ENCODE measurements around the gene GZMH.
"Not testable (repeated sequence)": the region's sequence is repeated elsewhere in the genome, so short reads cannot be mapped to it uniquely, and the experiment has no call there.

Gene GZMH, protein sequence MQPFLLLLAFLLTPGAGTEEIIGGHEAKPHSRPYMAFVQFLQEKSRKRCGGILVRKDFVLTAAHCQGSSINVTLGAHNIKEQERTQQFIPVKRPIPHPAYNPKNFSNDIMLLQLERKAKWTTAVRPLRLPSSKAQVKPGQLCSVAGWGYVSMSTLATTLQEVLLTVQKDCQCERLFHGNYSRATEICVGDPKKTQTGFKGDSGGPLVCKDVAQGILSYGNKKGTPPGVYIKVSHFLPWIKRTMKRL

DNA sequence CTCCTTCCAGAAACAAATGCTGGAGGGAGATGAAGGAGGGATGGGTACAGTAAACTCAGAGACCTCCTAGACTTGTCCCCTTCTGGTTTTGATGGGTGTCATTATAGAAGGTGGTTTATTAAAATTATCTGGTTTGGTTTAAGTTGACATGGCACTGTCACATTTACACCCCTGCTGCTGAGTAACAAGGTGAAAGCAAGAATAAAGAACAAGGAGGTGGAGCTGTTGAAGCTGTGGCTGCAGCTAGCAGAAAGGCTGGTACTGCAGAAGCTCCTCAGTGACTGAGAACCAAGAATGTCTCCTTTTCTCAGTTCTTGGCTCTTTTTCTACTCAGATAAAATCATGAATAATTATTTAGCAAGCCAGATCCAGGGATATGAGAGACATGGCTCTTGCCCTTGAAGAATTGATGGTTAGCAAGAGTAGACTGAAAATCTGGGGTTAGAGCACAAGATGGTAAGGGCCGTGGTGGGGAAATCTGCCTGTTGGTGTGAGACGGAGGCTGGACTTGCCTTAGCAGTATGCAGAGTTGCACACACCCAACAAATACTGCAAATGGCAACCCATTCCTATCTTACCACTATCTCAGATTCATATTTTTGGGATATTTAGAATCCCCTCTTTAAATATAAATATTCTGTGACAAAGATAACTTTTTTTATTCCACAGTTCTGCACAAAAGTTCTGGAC lies at the start of gene GZMH:
Gene GZMH (minus strand): TSS at position 31 of the 690 bp plus-strand sequence. CDS start 72 bp downstream, outside the sequence.
- DNase-seq, result no peak

DNA sequence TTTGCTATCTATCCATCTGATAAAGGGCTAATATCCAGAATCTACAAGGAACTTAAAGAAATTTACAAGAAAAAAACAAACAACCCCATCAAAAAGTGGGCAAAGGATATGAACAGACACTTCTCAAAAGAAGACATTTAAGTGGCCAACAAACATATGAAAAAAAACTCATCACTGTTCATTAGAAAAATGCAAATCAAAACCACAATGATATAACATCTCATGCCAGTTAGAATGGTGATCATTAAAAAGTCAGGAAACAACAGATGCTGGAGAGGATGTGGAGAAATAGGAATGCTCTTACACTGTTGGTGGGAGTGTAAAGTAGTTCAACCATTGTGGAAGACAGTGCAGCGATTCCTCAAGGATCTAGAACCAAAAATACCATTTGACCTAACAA lies 38.9 kb upstream of the GZMH start:
- not testable (repeated sequence) for DNase-seq

DNA sequence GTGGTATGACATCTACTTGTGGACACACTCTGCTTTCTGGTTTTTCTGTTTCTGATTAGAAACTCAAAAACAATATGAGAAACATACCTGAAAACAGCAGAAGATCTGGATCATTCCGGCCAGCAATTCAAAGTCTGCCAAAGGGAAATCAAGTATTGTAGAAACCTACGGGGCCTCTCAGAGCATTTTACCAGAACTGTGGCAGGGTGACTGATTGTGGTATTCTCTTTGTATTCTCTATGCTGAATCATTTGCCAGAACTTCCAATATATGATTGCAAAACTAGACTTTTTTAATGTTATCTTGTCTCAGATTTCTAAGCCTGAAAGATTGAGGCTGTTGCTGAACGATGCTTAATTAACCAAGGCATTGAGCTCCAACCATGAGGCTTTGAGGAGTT lies 30.4 kb upstream of the GZMH start:
- DNase-seq, result no peak

DNA sequence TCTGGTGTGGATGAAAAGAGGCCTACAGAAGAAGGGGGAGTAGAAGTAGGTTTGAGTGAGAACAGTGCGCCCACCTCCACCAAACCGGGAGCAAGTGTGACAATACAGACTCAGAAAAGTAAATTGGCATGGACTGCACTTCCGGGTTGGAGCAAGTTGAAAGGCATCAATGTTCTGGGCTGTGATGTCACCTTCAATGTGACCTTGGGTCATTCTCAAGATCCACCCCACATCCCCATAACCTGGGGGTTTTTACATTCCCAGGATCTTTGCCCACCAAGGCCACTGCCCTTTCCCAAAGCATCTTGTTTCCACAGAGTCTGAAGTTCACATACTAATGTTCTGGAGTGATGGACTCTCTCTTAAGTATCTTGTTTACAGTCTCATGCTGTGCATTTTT lies 29.8 kb upstream of the GZMH start:
- DNase-seq, result no peak

DNA sequence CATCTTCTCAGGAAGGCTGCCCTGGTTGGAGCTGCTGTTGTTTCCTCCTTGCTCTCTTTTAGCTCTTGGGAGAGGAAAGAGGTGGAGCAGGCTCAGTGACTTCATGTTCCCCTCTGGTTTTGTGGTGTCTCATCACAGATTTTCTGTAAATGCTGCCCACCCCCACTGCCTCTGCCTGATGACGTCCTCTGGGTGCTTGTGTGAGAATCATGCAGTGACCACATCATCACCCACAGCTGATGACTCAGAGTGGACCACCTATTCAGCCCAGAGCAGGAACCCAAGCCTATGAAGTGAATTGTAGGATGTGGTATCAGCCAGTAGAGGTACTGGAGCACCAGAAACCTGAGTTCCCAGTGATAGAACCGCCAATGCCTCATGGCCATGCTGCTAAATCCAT lies 24.7 kb upstream of the GZMH start, which contains the start of gene GZMB:
Gene GZMB (minus strand): TSS at position 33 of the 400 bp plus-strand sequence. CDS start 30 bp downstream, at position 3.
- peak; percentile 80 for DNase-seq

DNA sequence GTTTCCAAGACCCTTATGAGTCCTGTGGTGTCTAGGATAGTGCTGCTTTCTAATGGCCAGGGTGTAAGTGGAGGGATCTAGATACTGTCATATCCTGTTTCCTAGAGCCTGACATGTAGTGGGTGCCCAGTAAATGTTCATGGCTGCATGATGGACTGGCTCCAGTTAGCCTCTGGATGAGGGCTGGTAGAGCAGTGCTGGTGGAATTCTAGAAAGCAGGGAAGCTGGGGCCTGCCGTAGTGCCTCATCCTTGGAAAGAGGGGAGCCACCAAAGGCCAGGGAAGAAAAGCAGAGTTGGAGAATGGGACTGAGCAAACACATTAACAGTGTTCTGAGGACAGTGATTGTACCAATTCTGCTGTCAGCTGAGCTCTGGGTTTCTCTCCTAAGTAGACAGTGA lies 23.9 kb upstream of the GZMH start:
- DNase-seq, result no peak

DNA sequence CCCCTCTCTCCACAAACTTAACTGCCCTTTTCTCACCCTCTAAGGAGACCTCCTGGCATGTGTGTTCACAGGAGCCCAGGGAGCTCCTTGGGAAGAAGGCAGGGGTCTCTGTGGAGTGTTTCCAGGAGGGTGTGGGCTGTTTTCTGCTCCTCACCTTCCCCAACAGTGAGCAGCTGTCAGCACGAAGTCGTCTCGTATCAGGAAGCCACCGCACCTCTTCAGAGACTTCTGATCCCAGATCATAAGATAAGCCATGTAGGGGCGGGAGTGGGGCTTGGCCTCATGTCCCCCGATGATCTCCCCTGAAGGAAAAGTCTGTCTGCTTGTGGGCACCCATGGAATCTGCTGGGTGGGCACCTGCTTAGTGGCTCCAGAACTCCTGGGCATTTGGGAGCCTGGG lies 23.3 kb upstream of the GZMH start:
- DNase-seq, result no peak

DNA sequence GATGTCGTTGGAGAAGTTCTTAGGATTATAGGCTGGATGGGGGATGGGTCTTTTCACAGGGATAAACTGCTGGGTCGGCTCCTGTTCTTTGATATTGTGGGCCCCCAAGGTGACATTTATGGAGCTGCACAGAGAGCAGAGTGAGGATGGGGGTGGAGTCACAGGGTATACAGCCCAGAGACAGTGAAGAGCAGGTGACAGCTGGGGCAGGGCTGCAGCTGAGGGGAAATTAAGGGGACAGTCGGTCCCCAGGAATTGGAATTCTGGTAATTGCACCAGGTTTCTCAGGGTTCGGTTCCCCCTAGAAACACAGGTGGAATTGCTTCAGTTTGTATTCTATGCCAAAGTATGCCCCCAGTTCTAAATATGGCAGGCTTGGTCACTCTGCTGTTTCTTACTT lies 22.9 kb upstream of the GZMH start:
- DNase-seq, result no peak

DNA sequence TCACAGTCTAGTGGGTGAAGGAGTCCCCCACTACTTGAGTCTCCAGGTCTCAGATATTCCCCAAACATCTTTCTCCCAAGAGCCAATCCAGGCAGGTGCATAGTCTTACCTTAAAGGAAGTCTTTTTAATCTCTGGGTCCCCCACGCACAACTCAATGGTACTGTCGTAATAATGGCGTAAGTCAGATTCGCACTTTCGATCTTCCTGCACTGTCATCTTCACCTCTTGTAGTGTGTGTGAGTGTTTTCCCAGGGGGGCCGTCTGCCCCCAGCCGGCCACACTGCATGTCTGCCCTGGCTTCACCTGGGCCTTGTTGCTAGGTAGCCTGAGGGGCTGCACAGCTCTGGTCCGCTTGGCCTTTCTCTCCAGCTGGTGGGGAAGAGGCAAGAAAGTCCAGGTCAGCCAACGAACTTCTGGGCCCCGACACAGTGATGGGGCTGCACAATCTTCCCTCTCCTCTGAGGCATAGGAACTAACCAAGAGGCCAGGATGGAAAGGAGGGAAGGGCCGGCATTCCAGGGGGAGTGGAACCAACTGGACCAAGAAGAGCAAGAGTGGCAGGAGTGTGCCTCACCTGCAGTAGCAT lies 22.4 kb upstream of the GZMH start:
- peak; percentile 24 for DNase-seq

DNA sequence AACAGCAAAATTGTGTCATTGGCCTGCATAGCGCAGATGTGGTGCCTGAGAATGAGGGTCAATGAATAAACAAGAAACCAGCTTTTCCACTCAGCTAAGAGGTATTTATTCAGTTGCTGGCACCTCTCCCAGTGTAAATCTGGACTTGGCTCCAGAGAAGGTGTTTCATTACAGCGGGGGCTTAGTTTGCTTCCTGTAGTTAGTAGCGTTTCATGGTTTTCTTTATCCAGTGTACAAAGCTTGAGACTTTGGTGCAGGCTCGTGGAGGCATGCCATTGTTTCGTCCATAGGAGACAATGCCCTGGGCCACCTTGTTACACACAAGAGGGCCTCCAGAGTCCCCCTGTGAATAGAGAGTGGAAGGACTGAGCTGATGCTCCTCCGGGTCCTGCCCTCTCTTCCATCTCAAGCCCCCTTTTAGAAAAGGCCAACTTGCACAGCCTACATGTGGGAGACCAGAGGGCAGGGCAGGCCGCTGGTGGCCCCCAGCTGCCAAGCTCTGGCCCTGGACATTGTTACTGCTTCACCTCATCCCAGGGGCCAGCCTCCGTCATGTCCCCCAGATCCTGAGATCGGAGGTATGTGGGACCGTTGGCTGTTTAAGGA lies 21.5 kb upstream of the GZMH start:
- no peak for DNase-seq

DNA sequence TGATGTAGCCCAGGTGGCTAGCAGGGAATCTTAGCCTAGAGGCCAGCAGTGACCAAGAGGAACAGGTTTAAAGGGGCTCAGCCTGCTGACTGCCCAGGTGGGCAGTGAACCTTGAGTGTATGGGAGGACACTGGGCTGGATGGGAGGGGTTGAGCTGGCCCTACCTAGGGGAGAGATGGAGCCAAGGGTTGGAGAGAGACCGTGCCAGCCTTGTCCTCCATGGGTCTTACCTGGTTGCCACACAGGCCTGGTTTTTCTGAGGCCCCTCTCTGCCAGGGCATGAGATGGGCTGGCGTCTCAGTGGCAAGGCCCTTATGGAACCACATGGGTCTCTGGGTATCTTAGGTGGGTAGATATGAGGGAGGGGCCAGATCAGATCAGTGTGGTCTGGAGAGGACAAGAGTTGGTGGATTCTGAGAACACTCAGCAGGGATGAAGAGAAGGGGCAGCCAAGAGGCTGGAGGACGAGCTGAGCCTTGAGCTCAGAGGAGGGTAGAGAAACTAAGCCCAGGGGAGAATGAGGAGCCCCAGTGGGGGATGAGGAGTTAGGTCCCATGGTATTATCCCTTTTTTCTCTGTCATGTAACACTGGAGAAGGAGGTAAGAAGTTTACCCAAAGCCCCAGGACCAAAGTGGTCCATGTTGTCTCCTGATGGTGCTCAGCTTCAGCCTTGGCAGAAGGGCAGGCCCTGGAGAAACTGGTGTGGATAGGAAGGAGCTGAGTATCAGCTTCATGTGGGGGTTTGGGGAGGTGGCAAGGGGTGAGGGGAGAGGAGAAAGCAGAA lies 20.8 kb upstream of the GZMH start:
- DNase-seq, result no peak

DNA sequence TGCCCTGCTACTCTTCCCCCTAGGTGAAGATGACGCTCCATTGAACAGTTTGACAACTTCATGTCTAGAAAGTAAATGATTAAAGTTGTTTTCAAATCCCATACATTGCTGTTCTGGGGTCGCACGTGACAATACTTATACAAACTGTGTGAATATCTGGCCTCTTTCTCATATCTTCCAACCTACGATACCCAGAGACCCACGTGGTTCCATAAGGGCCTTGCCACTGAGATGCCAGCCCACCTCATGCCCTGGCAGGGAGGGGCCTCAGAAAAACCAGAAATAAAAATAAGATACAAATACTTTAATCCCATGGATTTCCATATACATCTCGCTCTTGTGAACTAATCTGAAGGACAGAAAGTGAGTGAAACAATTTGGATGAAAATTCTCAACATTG lies 20.0 kb upstream of the GZMH start:
- no peak for DNase-seq

DNA sequence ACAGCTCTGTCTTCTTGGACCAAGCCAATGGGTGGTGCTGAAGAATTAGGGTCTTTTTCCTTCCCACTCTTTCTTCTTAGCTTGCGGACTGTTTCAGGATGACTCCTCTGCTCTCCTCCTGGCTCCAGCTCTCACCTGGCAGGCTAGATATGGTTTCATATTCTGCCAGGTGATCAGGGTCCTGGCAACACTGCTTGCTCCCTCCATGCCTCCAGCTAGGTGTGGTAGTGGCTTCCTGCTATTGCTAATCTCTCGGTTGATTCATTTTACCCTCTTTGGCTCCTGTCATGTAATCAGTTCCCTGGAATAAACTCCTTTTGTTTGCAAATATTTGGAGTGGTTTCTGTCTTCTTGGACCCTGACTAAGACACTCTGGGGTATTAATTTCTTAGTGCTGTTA lies 4.3 kb upstream of the GZMH start:
- no peak for DNase-seq

DNA sequence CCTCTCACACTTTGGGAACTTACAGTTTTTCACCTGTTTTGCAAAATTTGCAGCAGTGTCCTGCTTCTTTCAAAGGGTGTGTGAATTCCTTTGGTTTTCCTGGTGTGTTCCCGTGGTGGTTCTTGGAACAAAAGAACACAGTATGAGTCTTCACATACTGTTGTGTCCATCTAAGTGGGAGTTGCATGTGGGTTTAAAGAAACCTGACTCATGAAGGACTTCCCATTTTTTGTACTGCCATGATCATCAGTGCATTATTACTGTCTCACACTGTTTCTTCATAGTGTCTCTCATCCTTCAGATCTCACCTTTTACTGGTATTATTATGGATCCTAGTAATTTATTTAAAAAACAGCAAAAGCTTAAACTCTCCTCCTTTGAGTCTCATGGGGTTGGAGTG lies 3.8 kb upstream of the GZMH start:
- no peak for DNase-seq

DNA sequence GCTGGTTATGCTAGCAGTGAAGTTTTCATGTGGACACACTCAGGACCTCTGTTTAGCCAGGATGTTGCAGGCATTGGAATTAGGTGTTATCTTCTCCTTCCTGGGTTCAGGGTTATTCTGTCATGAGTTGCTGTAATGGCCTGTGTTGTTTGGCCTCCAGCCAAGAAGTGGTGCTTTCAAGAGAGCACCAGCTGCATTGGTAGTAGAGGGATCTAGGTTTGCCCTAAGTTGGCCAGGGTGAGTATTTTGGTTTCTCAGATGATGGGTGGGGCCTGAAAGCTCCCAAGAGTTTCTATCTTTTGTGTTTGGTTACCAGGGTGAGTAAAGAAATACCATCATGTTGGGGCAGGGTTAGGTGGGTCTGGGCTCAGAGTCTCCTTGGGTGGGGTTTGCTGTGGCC lies 2.7 kb upstream of the GZMH start:
- no peak for DNase-seq

DNA sequence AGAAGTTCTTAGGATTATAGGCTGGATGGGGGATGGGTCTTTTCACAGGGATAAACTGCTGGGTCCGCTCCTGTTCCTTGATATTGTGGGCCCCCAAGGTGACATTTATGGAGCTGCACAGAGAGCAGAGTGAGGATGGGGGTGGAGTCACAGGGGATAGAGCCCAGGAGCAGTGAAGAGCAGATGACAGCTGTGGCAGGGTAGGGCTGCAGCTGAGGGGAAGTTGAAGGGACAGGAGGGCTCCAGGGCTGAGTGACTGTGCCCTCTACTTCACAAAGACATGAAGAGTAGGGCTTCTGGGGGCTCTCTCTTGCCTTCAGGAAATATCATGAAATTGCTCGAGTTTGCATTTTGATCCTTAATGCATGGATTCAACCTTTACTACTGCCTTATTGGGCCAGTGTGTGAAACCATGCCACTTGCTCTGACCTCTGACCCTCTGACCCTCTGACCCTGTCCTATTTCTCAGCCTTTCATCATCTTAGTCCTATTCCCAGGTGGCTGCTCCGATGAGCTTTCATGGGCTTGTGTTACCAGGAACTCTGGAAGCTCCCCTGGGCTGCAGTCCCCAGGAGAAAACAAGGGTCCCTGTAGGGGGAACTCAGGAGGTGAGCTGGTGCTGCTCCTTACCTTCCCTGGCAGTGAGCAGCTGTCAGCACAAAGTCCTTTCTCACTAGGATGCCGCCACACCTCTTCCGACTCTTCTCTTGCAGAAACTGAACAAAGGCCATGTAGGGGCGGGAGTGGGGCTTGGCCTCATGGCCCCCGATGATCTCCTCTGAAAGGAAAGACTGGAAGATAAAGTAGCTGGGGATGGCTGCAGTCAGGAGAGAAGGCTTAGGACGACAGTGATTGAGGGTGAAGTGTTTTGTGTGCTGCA lies 1.6 kb downstream of the GZMH start:
- no peak for DNase-seq

DNA sequence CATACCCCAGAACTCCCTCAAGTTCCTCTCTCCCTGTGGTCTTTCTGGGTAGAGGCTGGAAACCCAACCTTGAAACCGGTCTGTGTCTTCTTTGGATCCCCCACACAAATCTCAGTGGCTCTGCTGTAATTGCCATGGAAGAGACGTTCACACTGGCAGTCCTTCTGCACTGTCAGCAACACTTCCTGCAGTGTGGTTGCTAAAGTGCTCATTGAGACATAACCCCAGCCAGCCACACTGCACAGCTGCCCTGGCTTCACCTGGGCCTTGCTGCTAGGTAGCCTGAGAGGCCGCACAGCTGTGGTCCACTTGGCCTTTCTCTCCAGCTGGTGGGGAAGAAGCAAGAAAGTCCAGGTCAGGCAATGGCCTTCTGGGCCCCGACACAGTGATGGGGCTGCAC lies 2.4 kb downstream of the GZMH start:
- DNase-seq, result no peak

DNA sequence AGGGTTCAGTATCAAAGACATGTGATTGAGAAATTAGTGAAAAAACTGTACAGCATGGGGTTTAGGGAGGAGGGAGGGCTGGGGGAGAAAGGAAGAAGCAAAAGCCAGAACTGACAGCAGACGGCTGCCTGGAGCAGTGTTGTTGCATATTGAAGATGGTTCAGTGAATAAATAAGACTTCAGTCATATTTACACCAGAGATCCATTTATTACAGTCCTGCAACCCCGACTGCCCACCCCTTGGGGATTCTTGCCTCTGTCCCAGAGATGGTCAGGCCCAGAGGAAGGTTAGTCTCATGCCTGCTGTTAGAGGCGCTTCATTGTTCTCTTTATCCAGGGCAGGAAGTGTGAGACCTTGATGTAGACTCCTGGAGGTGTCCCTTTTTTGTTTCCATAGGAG lies 3.2 kb downstream of the GZMH start:
- DNase-seq, result no peak

DNA sequence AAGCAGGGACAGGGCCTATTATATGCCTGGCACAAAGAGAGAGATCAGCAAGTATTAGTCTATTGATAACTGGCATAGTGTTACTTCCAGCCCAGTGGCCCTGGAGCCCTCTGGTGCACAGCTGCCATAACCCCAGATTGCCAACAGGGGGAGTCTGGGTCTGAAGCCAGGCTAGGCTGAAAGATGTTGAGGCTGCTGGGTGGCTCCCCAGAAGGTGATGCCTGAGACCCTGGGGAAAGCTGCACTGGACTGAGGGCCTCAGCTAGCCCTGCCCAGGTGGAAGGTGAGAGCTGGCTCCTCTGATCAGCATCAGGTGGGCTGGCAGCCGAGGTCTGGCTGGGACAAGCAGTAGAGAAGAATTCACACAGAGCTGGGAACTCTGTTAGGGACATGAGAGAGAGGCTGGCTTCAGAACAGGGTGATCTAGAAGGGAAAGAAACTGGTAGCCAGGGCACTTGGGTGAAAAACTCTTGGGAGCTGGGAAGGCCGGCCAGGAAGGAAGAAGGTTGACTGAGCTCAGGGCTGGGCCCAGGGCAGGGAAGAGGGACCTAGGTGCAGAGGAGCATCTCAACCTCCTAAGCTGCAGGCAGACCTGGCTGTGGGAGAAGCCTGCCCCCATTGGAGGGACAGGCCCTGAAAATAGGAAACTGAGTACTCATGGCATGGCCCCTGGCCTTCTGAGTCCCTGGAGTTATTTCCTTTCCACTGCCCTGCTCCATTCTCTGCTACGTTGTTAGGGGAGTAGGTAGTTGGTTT lies 3.9 kb downstream of the GZMH start:
- DNase-seq, result peak; percentile 56

DNA sequence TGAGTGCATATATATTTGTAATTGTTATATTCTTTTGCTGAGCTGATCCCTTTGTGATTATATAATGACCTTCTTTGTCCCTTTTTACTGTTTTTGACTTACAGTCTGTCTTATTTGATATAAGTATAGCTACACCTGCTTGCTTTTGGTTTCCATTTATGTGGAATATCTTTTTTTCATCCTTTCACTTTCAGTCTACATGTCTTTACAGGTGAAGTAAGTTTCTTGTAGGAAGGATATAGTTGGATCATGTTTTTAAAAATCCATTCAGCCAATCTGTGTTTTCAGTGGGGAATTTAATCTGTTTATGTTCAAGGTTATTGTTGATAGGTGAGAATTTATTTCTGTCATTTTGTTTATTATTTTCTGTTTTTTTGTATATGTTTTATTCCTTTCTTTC lies 12.1 kb downstream of the GZMH start:
- no peak for DNase-seq

DNA sequence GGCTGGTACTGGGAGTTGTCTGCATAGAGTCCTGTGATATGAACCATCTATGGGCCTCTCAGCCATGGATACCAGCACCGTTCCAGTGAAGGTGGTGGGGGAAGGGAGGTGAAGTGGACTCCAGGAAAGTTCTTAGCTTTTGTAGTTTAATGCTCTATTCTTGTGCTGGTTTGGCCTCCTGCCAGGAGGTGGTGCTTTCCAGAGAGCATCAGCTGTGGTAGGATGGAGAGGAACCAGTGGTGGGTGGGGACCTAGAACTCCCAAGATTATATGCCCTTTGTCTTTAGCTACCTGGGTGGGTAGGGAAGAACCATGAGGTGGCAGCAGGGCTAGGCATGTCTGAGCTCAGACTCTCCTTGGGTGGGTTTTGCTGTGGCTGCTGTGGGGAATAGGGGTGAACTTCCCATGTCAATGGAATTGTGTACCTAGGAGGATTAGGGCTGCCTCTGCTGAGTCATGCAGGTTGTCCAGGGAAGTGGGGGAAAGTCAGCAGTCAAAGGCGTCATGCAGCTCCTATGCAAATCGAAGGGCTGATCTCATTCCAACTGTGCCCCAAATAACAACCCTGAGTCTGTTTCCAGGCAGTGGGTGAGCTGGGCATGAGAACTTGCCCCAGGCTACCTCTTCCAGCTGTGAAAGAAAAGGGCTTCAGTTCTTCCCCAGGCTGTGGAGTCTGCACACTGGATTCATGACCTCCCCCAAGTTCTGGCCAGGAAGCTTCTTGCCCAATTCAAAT lies 14.2 kb downstream of the GZMH start:
- no peak for DNase-seq

Data from CD4-positive, alpha-beta T cell treated with Interferon gamma for 1 hour (primary cell).